Activated CD8-positive, alpha-beta memory T cell treated with anti-CD3 and anti-CD28 coated beads, Interleukin-2, amount 50 U/mL, for 48 hours (primary cell): ENCODE results near the gene MXD4.

Source experiments
- DNase-seq: peaks from one replicate; pipeline ENCODE4 v3.0.0-alpha.2; 2020

Gene MXD4

DNA sequence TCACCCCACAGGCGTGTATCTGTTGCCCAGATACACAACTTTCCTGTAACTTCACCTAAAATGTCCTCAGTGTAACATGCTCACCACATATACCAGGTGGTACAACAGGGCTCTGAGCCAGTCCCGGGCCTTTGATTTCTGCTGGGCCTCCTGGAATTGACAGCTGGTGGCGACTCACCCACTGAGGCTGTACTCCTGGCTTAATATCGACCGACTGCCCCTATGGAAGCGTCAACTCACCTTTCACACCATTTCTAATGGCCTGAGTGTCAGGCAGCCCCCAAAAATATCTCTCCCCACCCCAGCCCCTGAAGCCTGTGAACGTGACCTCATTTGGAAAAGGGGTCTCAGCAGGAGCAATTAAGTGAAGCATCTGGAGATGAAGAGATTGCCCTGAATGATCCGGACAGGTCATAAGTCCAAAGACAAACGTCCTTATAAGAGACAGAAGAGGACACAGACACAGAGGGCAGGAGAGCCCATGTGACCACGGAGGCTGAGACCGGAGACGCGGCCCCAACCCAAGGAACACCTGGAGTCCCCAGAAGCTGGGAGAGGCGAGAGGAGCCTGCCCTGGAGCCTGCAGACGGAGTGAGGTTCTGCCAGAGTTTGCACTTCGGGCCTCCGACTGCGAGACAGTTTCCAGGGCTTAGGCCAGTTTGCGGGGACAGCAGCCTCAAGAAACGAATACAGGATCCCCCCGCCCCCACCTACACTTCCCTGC, 12.6 kb upstream of the MXD4 start:
- no peak for DNase-seq

DNA sequence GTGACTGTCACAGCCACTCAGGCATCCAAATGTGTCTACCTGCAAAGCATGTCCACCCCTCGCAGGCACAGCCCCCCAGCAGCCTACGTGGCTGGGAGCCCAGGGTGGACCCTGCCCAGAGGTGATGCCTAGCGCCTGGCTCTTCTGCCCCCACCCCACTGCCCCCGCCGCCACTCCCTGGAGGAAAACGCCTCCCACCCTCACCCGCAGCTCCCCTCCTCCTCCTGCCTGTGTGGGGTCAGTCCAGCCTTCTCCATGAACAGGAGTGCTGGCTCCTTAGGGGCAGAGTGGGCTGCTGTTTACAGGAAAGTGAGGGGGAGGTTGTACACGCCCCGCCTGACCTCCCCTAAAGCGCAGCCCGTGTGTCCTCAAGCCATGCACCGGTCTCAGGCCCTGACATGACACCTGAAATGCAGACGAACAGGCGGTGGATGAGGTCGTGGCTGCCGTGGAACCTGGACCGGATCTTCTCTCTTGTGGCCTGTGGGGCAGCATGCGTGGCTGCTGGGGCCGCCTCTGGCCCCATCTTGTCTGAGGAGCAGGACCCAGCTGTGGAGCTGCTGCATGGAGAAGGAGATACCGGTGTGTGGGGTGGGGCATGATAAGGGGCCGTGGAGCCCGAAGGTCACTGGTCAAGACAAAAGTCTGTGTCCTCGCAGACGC, 11.9 kb upstream of the MXD4 start:
- DNase-seq: no peak

DNA sequence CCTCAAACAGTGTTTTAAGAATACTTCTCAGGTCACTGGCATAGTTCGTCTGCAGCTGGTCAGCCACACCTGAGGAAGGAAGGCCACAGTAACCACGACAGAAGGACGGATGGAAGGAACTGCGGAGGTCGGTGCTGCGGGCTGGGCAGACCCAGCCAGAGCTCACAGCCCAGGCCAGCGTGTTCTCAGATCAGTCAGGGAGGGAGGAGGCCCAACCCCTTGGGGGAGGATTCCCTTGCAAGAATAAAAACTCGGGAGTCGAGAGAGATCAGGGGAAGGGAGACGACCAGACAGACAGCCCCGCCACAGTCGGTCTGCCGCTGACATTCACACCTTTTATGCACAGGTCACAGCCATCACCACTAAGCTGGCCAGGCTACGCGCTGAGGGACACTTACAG, 11.3 kb upstream of the MXD4 start:
- no peak for DNase-seq

DNA sequence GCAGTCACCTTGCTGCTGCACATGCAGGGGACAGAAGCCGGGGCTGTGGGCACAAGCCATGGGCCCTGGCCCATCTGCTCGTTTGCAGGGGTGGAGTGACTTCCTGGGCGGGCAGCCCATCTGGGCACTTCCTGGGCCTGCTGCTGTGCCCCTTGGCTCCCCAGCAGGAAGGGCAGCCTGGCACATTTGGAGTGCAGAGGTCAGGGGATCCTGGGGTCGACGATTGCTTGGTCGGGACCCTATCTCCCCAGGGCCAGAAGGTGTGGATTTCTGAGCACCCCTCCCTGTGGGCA, 10.9 kb upstream of the MXD4 start:
- no peak for DNase-seq

DNA sequence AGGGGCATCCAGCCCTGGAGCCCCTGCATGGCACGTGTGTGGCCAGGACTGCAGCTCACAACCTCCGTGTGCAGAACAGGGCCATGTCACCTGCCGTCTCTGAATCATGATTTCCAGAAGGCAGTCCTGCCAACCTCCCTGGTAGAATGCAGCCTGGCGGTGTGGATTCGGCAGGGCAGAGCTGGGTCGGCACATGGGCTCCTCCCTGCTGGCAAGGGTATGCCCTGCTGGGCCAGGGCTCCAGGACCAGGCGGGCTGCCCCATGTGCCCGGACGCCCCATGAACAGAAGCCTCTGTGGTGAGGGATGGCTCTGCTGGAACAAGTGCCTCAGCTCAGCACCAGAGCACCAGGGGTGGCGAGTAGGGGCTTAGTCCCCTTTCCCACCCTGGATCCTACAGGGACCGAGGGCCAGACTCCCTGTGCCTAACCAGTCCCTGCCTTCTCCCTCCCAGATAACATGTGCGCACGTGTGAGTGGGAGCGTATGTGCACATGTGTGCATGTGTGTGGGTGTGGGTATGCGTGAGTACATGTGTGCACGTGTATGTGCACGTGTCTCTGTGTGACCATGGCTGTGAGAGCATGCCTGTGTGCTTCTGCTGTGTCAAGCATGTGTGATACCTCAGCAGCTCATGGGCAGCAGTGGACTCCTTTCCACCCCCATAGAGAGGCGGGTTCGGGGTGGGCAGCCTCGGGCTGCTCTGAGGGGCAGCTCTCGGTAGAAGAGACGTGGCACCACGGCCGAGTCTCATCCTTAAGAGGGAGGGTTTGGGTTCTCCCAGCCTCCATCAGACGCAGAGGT, 10.3 kb upstream of the MXD4 start:
- DNase-seq: no peak

DNA sequence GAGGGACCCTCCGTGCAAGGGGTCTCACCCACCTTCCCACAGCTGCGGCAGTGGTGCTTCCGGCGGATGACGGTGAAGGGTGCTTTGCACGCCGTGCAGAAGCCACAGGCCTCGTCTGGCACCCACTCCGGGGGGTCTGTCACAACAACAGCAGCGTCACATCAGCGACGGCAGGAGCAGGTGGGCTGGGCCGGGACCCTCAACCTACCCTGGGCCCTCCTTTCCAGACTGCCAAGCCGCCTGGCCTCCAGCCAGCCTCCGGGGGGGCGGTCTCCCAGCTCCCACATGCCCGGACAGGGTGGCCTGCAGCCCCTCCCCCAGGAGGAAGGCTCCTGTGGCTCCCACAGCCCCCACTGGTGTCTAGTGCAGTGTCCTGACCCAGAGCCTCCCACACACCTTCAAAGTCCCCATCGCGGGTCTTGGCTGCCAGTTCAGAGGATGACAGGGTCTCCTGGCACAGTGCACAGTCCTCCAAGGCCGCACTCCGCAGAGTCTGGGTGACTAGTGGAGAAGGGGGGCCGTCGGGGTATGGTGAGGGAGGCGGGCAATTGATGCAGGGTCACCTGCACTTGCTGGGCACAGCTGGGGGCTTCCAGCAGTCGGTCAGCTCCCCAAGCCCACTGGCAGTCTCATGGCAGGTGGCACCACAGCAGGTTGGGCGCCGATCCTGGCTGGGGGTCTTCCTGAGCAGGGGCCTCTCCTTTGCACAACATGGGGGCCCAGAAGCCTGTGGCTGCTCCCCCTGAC, 9.5 kb upstream of the MXD4 start:
- no peak for DNase-seq

DNA sequence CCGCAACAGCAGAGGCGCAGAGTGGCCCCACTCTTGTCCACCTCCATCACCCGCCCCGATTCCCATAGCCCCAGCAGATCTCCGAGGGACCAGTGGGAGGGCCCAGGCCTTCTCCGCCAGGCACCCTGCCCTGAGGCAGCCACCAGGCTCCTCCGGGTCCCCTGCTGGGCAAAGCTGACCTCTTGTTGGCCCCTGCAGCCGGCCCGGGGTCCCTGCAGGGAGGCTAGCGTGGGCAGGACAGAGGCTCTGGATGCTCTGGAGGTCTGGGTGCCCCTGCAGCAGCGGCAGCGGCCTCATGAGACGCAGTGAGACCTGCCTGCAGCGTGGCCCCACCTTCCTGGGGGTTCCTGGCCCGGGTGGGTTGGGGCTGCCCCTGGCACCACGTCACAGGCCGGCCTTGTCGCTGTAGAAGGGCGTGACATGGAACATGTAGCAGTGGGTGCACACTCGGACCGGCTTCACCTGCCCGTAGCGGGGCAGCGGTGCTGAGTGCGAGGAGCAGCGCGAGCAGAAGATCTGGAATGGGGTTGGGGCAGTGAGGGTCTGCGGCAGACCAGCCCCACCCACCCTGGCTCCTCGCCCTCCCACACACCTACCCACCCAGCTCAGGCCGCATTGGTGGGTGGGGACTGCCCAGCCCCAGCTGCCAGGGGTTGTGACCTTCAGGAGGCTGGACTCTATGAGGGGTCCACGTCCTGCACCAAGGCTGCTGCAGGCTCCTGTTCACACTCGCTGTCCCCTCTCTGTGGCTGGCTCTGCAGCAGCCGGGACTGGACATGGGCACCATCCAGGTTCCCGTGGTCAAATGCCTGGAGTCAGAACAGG, 8.6 kb upstream of the MXD4 start:
- DNase-seq: no peak

DNA sequence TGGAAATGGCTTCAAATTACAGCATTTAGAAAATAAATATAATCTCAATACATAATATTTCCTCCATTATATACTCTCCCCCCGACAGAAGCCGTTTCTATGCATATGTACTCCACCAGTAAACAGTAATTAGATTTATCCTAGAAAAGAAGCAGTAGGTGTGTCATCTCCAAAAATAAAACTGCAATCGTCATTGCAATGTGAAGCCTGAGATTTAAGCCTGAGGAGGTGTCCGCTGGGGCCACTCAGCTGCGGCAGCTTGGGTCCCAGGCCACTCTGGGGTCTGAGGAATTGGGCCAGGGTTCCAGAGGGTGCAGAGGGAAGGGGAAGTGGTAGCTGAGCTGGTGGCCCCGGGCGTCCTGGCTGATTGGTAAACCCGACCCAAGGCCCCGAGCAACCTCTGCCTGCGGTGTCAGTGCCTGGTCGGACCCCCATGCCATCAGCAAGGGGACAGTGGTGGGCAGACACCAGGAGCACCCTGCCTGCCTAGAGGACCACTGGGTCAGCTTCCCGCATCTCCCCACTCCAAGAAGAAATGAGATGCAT, 7.8 kb upstream of the MXD4 start:
- DNase-seq: no peak

DNA sequence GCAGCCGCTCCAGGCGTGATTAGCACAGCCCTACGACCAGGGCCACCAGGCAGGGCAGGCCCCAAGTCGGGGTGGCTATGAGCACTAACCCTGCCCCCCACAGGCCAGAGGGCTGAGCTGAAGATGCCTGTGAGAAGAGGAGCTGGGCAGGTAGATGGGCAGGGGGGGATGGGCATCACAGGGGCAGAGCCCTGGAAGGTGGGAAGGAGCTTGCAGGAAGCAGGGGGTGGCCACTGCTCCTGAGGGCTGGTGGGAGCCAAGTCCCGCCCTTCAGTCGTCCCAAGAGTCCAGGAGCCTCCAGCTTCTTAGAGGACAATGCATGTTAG, 7.3 kb upstream of the MXD4 start:
- no peak for DNase-seq

DNA sequence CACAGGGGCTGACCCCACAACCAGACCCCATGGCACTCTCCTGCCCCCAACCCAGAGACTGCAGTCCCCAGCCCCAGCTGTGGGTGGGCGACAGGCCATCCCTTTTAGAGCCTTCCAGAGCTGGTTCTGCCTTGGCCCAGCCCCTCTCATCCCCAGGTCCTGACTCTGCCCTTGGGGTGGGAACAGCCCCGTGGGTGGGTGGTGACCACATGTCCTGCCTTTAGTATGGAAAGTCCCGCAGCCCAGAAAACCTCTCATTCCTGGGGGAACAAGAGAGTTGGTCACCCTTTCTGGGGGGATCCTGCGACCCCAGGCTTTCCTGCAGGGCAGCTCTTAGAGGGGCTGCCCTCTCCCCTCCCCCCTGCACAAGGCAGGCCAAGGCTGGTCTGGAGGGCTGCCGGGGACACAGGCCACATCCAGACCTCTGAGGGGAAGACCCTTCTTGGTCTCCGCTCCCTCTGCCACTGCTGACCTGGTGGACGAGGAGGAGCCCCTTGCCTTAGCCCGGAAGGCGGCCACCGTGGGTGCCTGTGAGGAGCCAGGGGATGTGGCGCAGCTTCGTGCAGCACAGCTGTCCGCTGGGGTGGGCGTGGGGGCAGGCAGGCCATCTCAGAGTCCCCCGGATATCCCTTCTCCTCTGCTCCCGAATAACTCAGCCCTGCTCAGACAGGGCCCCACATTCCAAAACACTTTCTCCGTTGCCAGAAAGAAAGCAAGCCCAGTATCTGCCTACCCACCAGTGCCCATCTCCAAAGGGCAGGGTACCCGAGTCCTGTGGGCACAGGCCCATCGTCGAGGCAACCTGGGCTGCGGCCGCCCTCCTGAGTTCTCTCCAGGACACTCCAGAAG, 6.7 kb upstream of the MXD4 start:
- DNase-seq: no peak

DNA sequence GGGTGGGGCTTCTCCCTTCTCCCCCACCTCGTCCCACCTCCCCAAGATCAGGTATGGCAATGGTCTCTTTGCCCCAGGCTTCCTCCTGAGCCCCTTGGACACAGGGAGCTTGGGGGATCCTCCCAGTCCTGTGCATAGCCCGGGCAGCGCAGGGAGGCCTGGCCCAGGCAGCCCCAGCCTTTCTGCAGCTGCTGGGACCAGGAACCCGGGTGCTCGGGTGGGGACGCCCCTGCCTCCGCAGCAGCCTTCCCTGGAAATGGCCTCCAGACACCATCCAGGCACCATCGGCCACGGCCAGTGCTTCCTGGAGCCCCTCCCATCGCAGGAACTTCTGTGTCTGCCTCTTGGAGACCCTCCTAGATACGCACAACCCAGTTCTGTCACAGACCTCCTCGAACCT, 5.9 kb upstream of the MXD4 start:
- DNase-seq: no peak

DNA sequence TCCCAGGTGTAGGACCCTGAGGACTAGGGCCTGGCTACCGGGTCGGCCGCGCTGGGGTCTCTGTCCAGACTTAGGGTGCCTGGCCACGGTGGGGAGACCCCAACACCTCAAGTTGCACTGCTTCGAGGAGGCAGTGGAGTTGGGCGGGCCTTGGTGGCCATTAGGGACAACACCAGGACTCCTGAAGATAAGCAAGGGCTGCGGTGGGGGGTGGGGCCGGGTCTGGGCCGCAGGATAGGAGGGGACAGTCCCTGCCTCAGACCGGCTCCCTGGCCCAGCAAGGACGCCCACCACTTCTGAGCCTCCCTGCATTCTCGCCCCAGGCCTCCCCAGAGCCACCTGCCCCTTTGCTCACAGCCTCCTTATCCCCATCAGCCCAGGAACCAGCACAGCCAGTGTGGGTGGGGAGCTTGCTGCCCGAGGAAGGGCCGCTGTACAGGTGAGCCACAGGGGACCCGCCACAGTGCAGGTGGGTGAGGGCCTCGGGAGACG, 5.5 kb upstream of the MXD4 start:
- DNase-seq: no peak

DNA sequence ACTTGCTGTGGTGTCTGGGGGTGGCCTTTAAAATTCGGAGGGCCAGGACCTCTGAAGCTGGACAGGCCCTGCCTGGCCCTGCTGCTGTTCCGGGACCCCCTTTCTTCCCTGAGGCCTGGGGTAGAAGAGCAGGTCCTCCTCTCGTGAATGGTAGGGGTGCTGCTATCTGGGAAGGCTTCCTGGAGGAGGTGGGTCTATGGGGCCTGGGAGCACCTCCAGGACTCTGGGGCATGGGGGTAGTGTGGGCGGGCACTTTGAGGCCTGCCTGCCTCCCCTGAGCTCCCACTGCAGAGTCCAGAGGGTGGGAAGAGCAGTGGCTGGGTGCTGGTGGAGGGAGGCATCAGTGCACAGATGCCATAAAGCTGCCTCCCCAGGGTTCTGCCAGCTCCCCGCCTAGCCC, 4.9 kb upstream of the MXD4 start:
- DNase-seq: no peak

DNA sequence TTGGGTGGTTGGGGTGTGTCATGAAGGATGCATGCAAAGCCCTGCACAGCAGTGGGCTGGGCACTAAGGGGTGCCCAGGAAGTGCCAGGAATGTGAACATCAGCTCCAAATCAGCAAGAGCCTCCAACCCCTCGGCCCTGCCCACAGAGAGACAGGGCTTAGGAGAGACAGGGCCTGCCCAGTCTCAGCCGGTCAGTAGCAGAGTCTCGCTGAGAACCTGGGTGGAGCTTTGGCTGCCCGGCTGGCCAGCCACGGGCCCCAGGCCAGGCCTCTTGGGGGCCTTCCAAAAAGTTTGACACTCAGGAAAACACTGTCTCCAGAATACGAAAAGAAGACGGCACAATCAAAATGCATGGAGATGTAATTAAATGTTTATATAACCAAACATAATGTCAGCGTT, 4.3 kb upstream of the MXD4 start:
- DNase-seq: no peak

DNA sequence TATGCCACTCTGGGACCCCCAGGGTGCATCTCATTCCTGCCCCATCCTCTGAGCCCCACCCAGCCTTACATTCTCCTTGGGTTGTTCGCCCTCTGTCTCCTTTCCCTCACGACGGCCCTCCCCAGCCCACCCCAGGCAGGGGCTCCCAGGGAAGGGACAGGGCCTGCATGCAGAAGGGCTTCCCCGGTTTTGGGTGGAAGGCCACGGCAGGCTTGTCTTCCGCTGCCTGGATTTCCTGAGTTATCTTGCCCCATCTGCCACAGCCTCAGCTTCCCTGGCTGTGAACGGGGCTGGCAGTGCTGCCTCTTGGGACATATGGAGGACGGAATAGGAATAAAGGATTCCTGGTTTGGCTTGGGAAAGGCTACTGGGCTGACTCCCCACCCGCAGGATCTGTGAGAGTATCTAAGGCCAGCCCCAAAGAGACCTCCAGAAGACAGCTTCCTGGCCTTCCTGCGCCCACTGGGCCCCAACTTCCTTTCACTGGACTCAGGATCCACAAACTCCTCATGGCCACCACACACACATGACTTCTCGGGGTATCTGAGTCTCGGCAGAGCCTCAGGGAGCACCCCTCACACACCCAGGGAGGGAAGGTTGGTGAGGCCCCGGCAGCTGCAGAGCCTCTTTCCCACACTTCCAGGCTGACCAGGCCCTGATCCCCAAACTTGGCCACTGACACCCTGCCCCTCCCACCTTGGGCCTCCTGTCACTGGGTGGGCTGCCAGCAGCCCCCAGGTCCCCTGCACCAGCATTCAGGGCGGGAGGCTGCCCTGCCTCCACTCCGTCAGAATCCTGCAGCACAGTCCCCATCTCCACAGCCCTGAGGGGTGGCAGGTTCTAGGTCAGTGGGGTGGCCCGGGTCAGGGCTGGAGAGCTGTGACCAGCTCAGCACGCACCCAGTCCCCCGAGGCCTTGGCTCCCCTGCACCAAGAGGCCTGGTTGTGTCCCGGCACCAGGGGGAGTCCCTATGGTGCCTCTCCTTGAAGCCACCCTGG, 3.5 kb upstream of the MXD4 start:
- DNase-seq: no peak

DNA sequence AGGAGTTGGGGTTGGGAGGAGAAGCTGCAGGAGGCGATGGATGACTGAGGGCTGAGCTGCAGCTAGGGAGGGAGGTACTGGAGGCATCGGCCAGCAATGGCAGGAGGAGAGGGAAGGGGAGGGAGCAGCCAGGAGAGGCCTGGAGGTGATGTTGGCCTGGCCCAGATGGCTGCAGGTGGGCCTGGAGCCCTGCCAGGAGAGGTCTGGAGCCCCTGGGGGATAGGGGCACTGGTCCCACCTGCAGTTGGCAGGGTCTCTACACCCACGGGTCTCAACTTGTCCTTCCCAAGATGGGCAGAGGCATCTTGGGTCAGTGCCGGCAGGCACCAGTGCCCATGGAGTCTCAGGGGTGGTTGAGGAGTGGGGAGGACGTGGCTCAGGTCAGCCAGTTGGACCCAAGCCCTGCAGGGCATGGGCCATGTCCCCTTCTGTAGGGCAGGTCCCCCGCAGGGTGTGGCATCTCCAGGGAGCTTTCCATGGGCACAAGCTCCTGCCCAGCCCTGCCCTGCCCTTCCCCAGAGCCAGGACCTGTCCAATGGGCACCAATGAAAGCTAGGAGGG, 2.7 kb upstream of the MXD4 start:
- no peak for DNase-seq

DNA sequence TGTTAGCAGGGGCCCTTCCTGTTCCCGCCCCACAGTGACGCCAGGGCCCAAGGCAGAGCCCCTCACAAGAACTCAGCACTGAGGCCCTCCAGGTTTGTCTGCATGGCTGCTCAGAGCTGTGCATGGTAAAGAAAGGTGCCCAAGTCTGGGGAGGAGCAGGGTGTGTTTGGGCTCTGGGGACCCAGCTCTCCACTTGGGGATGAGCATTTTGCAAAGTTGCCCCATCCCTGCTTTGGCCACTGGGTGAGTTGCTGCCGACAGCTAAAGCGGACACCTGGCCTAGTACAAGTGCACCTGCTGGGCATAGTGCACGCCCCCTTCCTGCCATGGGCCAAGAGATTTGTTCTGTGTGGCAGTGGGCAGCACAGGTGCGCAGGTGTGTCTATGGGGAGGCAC, 2.0 kb upstream of the MXD4 start:
- no peak for DNase-seq

DNA sequence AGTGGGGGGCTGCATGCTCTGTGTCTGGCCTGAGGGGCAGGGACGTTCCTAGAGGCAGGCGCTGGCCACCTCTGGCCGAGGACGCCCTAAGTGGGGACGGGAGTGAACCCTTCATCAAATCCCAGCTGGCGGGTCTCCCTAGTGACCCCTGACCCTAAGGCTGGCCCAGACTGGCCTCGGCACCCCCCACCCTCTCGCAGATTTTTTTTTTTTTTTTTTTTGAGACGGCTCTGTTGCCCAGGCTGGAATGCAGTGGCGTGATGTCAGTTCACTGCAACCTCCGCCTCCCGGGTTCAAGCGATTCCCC, 988 bp upstream of the MXD4 start:
- DNase-seq: no peak

DNA sequence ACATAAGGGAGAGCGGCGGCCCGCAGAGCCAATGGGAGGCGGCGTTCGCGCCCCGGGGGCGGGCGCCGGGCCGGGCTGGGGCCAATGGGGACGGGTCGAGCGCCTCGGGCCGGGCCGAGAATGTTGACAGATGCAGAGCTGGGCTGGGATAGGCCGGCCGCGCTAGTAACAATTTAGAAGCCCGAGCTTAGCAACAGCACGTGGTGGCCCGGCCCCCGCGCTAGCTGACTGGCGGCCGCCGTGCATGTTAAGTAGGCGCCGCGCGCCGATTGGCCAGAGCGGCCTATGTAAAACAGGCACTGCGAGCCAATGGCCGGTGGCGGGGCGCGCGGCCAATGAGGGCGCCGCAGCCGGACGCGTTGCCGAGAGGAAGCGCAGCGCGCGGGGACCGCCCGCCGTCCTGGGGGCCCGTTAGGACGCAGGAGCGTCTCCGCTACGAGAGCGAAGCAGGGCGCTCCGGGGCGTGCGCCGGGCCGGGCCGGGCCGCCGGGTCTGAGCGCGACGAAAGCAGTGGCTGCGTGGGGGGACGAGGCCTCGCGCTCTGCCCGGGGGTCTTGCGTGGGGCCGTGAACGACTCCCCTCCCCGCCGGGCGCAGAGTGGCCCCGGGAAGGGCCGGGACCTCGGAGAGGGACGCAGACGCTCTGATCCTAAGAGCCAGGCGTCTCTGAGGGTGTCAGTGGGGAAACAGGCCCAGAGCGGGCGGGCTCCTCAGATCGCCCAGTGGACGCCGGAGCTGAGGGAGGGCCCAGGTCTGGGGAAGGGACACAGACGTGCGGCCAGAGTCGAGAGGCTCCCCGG, 435 bp upstream of the MXD4 start:
- DNase-seq: peak; percentile 97
